Stimulated activated CD4-positive, alpha-beta T cell treated with anti-CD3 and anti-CD28 coated beads, TNF-alpha, amount 100 ng/mL, for 1 hour (primary cell): ENCODE data around the gene ZNF81.
"Not testable (repeated sequence)": the region's sequence is repeated elsewhere in the genome, so short reads cannot be mapped to it uniquely, and the experiment has no call there.

Experiments
- DNase-seq, 3 donors: peaks; one replicate each; pipeline ENCODE4 v3.0.0-alpha.2; 2020; ENCODE audit warnings: low read depth in 3 of 3, low spot score in 1 of 3

The ZNF81 gene

DNA sequence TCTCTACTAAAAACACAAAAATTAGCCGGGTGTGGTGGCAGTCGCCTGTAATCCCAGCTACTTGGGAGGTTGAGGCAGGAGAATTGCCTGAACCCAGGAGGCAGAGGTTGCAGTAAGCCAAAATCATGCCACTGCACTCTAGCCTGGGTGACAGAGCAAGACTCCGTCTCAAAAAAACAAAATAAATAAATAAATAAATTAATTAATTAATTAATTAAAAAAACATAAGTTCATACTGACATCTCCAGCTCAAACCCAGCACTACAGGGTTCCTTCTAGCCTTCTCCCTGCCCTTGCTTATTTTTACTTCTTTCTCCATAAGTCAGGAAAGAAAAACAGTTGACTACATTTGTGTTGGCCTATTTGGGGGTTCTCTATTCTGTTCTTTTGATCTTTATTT is 95.3 kb downstream of the ZNF81 start:
- DNase-seq, result not testable (repeated sequence)

DNA sequence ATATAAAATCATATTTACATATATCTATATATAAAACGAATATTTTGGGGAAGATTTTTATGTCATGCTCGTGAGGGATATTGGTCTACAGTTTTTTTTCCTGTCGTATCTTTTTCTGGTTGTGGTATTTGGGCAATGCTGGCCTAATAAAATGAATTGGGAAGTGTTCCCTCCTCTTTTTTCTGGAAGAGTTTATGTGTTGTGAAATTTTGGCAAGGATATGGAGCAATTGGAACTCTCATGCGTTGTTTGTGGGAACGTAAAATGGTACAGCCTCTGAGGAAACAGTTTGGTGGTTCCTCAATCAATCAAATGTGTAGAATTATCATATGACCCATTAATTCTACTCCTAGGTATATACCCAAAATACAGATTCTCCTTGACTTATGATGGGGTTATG is 97.2 kb downstream of the ZNF81 start:
- no peak for DNase-seq

DNA sequence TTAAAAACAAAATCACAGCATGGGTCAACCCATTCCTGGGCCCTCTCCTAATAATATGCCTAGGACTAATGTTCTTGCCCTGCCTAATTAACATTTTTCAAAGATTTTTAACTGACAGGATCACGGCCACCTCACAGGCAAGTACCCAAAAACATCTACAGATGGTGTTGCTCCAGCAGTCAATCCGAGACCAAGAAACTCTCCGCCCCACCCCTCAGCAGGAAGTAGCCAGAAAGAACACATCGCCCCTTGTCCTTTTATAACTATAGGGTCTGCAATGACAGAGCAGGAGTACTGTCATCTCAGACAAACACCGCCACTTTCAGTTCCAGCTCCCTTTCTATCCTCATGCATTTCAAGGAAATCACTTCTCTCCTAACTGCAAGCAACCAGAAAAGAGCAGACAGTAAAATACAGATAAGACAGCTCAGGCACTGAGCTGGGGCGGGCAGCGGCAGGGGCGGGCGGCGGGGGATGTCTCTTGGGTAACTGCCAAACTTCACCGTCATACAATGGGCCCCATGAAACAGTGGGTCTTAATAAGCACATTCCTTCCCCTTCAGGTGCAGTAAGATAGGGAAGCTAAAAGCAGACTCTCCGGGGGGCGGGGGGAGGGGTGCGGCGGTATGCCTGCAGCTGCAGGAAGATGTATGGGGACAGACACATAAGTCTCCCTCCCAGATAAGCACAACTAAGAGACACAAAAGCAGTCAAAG is 99.7 kb downstream of the ZNF81 start:
- no peak for DNase-seq

DNA sequence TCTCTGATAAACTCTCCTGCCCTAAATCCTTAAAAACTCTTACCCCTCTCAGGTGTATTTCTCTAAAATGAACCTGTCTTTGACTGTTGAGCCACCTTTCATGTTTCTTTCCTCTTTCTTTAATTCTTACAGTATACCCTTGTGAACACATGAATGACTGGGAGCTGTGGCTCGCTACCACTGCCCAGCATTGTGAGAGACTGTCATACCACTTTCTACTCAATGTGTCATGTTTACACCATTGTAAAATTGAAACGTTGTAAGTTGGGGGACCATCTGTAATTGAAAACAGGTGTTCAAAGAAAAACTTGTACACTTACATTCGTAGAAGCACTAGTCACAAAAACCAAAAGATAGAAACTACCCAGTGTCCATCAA is 100.2 kb downstream of the ZNF81 start:
- no peak for DNase-seq

DNA sequence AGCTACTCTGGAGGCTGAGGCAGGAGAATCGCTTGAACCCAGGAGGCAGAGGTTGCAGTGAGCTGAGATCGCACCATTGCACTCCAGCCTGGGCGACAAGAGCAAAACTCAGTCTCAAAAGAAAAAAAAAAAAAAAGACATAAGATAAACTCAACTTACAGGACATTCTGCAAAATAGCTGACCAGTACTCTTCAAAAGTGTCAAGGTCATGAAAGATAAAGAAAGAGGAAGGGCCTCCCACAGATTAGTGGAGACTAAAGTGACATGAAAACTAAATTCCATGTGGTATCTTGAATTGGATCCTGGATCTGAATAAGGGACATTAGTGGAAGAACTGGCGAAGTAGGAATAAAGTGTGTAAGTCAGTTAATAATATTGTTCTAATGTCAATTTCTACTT is 103.7 kb downstream of the ZNF81 start:
- DNase-seq, result no peak

DNA sequence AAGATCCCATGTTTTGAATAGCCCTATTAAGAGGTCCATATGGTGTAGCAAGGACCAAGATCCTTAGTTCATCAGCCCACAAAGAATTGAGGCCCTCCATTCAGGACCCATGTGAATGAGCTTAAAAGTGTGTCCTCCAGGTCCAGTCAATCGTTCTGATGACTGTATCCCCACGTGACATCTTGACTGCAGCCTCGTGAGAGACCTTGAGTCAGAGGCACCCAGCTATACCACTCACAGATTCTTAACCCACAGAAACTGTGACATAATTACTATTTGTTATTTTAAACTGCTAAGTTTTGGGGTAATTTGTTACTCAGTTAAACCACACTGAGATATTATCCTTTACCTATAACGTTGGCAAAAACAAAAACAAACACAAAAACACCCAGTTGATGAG is 104.7 kb downstream of the ZNF81 start:
- no peak for DNase-seq

DNA sequence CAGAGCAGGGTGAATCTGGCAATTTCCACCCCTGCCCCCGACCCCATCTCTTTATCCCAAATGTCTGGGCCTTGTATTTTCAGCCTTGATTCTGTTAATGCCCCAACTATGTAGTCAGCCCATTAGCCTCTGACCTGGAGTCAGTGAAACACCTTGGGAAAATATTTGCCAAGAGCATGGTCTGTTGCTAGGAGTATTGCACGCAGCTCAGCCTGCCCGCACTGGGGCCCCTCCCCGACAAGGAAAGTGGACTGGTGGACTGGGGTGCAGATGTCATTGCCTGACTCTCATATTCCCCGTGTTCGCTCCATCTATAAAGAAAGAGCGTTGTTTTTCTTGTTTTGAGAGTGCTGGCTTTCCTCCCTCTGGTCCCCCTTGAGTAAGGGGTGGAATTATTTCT is 118.6 kb downstream of the ZNF81 start:
- DNase-seq, result not testable (repeated sequence)

DNA sequence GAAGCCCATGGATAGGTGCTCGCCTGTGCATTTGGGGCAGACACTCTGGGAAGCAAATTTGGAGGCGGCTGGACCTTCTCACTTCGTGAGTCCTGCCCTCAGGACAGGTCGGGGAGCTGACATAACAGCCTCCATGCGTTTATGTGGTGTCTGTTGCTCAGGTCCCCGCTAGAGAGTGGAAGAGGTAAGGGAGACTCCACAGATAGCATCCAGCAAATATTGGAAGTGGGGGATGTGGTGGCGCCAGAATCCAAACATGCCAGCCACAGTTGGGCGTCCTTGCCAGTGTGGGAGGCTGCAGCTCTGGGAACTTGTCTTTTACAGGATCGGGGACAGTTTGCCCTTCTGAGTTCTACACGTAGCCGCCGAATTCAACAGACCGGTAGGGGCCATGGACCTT is 119.3 kb downstream of the ZNF81 start:
- DNase-seq, result no peak

DNA sequence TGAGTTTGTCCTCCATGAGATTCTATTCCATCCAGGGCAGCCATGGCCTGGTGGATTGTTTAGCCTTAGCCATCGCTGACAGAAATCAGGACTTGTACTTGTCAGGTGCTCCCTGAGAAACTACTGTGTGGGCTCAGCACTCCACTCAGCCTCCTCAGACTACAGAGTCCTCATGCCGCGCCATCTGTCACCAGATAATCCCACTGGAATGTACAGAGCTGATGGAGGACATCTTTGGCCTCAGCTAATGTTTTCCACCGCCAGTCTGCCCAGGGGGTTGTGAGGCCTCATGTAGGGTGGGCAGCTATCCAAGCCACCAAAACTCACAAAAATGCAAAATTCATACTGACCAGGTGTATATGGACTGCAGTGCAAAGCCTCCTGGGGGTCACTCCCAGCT is 121.5 kb downstream of the ZNF81 start:
- not testable (repeated sequence) for DNase-seq

DNA sequence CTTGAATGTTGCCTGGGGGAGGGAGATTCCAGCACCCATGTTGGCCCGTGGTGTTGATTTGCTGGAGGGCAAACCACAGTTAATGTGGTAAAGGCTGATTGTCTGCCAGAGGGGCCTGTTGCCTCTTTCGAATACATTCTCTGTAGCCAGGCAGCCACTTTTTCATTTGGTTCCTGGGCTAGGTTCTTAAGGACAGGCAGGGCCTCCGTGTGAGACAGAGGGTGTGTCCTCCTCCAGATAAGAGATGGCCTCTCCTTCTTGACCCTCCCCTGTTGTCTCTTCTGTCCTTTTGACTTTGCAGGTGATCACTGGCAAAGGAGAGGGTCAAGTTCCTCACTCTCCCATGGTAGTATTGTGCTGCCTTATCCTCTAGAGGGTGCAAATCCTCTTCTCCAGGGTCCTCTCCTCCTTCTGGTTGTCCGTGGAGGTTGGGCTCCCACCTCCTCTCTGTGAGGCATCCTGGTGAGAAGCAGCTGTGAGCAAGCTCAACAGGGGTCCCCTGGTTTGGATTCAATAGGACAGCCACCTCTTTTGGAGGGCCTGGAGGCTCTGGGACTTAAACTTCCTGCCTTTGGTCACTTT is 122.2 kb downstream of the ZNF81 start:
- no peak for DNase-seq

DNA sequence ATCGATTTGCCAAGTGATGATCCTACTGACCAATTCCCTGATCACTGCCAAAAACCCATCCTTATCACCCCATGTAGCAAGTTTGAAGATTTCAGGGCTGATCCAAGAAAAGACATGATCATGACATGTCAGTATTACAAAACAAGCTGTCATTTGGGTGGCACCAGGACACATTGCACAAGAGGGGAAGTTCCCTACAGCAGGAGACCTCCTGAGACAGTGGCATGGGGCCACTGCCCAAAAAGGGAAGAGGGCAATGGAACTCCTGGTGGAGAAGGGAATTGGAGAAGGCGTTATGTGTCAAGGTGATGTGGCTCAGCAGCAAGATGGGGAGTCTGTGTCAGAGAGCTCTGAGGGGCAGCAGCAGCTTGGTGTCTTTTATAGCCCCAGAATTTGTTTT is 123.7 kb downstream of the ZNF81 start:
- no peak for DNase-seq

DNA sequence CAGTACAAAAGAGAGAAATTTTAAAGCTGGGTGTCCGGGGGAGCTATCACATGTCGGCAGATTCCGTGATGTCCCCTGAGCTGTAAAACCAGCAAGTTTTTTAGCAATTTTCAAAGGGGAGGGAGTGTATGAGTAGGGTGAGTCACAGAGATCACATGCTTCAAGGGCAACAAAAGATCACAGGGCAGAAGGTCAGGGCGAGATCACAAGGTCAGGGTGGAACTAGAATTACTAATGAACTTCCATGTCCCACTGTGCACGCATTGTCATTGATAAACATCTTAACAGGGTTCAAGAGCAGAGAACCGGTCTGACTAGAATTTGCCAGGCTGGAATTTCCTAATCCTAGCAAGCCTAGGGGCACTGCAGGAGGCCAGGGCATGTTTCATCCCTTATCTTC is 125.1 kb downstream of the ZNF81 start:
- not testable (repeated sequence) for DNase-seq

DNA sequence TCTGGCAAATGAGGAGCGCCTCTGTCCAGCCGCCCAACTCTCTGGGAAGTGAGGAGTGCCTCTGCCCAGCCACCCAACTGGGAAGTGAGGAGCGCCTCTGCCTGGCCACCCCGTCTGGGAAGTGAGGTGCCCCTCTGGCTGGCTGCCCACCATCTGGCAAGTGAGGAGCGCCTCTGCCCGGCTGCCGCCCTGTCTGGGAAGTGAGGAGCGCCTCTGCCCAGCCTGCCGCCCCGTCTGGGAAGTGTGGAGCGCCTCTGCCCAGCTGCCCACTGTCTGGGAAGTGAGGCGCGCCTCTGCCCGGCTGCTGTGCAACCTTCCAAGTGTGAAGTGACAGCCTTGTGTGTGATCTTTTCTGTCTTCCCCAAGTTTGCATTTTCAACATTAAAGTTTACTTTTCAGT is 128.8 kb downstream of the ZNF81 start:
- not testable (repeated sequence) for DNase-seq
